HPDE6-E6E7 (cell line): ENCODE data around the gene SMPX.

Source experiments
- DNase-seq: peaks from one replicate; pipeline ENCODE4 v3.0.0; 2011; ENCODE audit warnings: missing footprints; ENCODE audit errors: extremely low spot score

The SMPX gene

DNA sequence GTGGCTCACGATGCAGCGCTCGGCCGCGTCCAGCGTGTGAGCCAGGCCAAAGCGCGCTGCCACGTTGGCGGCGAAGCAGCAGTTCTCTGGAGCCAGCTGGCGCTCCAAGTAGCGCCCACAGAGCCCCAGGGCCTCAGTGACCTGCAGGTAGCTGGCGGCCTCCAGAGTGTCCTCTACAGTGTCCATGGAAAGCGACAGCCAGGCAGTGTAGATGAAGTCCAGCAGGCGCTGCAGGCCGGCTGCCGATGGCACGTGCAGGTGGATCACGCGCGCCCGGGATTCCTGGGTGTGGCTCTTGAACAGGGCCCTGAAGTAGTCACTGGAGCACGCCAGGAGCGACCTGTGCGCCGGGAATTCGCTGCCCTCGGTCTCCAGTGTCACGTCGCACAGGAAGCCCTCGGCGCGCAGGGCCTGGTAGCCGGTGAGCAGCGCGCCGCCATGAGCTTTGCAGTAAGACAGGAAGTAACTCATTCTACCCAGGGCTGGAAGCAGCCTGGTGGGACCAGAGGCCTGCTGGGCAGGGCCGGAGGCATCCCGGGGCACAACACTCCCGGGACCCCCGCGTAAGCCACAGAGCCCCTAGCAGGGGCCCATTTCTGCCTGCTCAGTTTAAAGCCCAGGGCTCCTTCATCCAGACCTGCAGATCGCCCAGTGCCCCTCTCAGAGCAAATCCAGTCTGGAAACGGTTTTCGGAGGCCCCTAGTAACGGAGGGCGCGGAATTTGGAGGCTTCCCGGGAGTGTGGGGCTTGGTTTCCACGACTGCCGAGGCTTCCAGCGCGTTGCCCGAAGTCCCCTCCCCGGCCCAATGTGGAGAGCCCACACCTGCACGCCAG, 100.4 kb downstream of the SMPX start:
- no peak for DNase-seq

DNA sequence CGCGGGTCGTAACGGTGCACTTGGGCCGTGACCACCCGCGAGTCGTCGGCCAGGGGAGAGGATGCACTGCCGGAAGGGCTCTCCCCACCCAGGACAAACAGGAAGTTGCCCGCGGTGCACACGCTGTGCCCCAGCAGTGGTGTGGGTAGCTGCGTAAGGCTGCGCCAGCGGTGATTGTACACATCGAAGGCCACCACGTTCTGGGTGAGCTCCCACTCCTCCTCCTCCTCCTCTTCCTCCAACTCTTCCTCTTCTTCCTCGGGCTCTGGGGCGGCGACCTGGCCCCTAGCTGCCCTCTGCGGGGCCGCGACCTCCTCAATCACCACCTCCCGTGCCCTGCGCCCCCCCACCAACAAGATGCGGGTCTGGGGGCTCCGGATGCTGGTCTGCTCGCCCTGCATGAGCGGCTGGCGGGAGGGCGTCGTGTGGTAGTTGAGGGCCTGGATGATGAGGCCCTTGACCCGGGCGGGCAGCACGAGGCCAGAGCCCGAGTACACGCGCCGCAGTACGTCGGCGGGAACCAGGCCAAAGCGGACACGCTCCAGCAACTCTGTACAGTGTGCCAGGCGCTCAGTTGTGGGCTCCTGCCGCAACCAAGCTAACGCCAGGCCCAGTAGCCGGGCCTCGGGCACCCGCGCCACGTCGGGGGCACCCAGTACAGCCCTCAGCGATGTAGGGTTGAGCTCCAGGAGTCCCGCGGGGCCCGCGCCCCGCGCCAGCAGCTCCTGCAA, 101.2 kb downstream of the SMPX start:
- no peak for DNase-seq
